Peyer's patch (tissue), 4 donors: ENCODE results near the gene CDK13.

Experiments
- POLR2A ChIP-seq, 2 donors: fragments of 450-650 bp; IDR thresholded peaks; one replicate each; pipeline ENCODE4 v1.5.1; 2017; ENCODE audit warnings: antibody characterized with exemption in 2 of 2, mild to moderate bottlenecking in 2 of 2, moderate library complexity in 2 of 2
- TF ChIP-seq, protein P1 (sequence below), 6 experiments: fragments of 450-650 bp in 4 of 6; fragments of 200-600 bp in 2 of 6; sonication (generic) in 1 of 6; IDR thresholded peaks; one replicate each; pipeline ENCODE4 v1.5.1; 2017 to 2019; ENCODE audit warnings: antibody characterized with exemption in 6 of 6, mild to moderate bottlenecking in 3 of 6, moderate library complexity in 1 of 6

DNA sequence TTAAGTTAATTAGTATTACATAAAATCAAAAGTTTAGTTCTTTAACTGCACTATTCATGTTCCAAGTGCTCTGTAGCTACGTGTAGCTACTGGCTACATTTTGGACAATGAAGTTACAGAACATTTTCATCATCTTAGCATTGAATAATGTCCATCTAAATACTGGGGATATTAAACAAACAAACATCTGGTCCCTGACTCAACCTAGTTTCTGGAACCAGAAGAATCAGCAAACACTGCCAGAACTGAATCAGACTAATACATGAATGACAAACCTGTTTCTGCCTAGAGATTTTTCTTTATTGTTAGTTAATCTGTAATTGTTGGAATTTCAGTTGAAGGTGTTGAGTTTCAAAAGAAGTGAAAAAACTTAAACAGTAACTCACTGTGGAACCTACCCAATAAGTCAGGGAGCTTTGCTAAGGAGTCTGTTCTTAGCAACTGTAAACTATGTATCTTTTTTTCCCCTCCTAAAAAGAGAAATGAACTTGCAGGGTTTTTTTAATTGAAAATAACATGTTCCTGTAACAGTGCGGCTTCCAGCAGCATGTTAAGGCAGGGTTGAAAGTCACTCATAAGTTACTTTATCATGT lies 58.3 kb downstream of the CDK13 start:
- TF ChIP-seq POLR2A (IDR thresholded peaks at IDR 0.05), result no peak
- TF ChIP-seq, protein P1, sequence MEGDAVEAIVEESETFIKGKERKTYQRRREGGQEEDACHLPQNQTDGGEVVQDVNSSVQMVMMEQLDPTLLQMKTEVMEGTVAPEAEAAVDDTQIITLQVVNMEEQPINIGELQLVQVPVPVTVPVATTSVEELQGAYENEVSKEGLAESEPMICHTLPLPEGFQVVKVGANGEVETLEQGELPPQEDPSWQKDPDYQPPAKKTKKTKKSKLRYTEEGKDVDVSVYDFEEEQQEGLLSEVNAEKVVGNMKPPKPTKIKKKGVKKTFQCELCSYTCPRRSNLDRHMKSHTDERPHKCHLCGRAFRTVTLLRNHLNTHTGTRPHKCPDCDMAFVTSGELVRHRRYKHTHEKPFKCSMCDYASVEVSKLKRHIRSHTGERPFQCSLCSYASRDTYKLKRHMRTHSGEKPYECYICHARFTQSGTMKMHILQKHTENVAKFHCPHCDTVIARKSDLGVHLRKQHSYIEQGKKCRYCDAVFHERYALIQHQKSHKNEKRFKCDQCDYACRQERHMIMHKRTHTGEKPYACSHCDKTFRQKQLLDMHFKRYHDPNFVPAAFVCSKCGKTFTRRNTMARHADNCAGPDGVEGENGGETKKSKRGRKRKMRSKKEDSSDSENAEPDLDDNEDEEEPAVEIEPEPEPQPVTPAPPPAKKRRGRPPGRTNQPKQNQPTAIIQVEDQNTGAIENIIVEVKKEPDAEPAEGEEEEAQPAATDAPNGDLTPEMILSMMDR (IDR thresholded peaks at IDR 0.05), result no peak
